Endothelial cell of umbilical vein (primary cell): ENCODE measurements around the gene FRK. TPM values are rescaled to one million over a fixed set of nuclear protein-coding genes. Genes with fewer than 3 reads are reported as not detected.

Experiments
- BruUV-seq: library from RNA; stranded (reverse); fragments of 400-500 nt; replicated peaks from 2 replicates; lab custom pipeline; 2021; lab: Mats Ljungman, UMichigan
- CTCF ChIA-PET: fragments of 300-600, 350-600 bp; sonication (Branson Sonifier 250); formaldehyde crosslinking; loops from one replicate; lab custom pipeline; 2021; ENCODE audit warnings: antibody characterized with exemption, inconsistent platforms; lab: Charles Lee
- POLR2A ChIA-PET: fragments of 300-600, 350-600 bp; sonication (Branson Sonifier 250); formaldehyde crosslinking; loops from one replicate; lab custom pipeline; 2021; ENCODE audit warnings: antibody characterized with exemption, inconsistent platforms; lab: Charles Lee
- DNase-seq: peaks from one replicate; pipeline ENCODE4 v3.0.0-alpha.2; 2011; ENCODE audit warnings: low read depth, low spot score
- FAIRE-seq: peaks from 2 replicates; lab custom pipeline; 2011; peaks lifted over from hg19 to GRCh38; lab: Jason Lieb, UNC
- H2AFZ ChIP-seq: 2 replicates; pipeline ENCODE4 v1.6.0; 2012; ENCODE audit warnings: low read depth, low read length, control low read depth, inconsistent platforms
- H3K27ac ChIP-seq: 2 replicates; pipeline ENCODE4 v1.5.1; 2011; ENCODE audit warnings: low read depth, mild to moderate bottlenecking, control low read depth, low read length, moderate library complexity; ENCODE audit not compliant: insufficient read depth
- H3K27me3 ChIP-seq, 2 experiments: 2 replicates each; pipeline versions ENCODE4 v1.6.0 to v1.6.1; 2011; ENCODE audit warnings: low read length in 2 of 2, mixed read lengths in 1 of 2; ENCODE audit not compliant: control insufficient read depth in 2 of 2, insufficient read depth in 2 of 2
- H3K36me3 ChIP-seq, 2 experiments: 2 replicates in 1 of 2; 3 replicates in 1 of 2; pipeline ENCODE4 v1.5.1; 2011; ENCODE audit warnings: low read length in 2 of 2, mild to moderate bottlenecking in 1 of 2, moderate library complexity in 1 of 2; ENCODE audit not compliant: control insufficient read depth in 2 of 2, insufficient read depth in 2 of 2; ENCODE audit errors: extremely low read depth in 1 of 2
- H3K4me1 ChIP-seq: 3 replicates; pipeline ENCODE4 v1.5.1; 2011; ENCODE audit warnings: mild to moderate bottlenecking, low read length; ENCODE audit not compliant: control insufficient read depth, insufficient read depth; ENCODE audit errors: extremely low read depth
- H3K4me2 ChIP-seq: 2 replicates; pipeline ENCODE4 v1.6.1; 2011; ENCODE audit warnings: low read length, control low read depth, mixed read lengths; ENCODE audit not compliant: insufficient read depth
- H3K4me3 ChIP-seq, 3 experiments: fragments of 200-600 bp in 1 of 3; sonication (generic), shearing (Covaris generic) in 1 of 3; replicated peaks in 1 of 3; 2 replicates each; pipeline ENCODE4 v1.5.1; 2011 to 2016; ENCODE audit warnings: control low read depth in 3 of 3, low read length in 3 of 3, mild to moderate bottlenecking in 2 of 3, inconsistent platforms in 1 of 3, low read depth in 1 of 3, moderate library complexity in 1 of 3; ENCODE audit not compliant: insufficient read depth in 1 of 3
- H3K79me2 ChIP-seq: 2 replicates; pipeline ENCODE4 v1.6.0; 2012; ENCODE audit warnings: low read length, inconsistent platforms; ENCODE audit not compliant: control insufficient read depth, insufficient read depth
- H3K9ac ChIP-seq: replicated peaks from 2 replicates; pipeline ENCODE3; 2011; ENCODE audit warnings: low read length, control low read depth; ENCODE audit not compliant: insufficient read depth; ENCODE audit errors: extremely low read depth
- H3K9me1 ChIP-seq: replicated peaks from 3 replicates; pipeline ENCODE4 v1.6.0; 2011; ENCODE audit warnings: mild to moderate bottlenecking, low read length; ENCODE audit not compliant: control insufficient read depth, insufficient read depth; ENCODE audit errors: extremely low read depth
- H3K9me3 ChIP-seq: replicated peaks from 2 replicates; pipeline ENCODE4 v1.5.1; 2012; ENCODE audit warnings: low read length, inconsistent platforms; ENCODE audit not compliant: control insufficient read depth, insufficient read depth
- H4K20me1 ChIP-seq: replicated peaks from 2 replicates; pipeline ENCODE3; 2011; ENCODE audit warnings: mild to moderate bottlenecking, low read length; ENCODE audit not compliant: control insufficient read depth, insufficient read depth; ENCODE audit errors: extremely low read depth
- CTCF ChIP-seq, 2 donors: IDR thresholded peaks; 1 replicate in 1 of 2; 2 replicates in 1 of 2; pipeline ENCODE4 v1.5.1; 2011; ENCODE audit warnings: low read length in 2 of 2, mild to moderate bottlenecking in 2 of 2, moderate library complexity in 2 of 2, control low read depth in 1 of 2, inconsistent platforms in 1 of 2, low read depth in 1 of 2; ENCODE audit not compliant: insufficient read depth in 1 of 2; ENCODE audit errors: extremely low read depth in 1 of 2
- EZH2 ChIP-seq: IDR thresholded peaks from 2 replicates; pipeline ENCODE4 v1.6.1; 2012; ENCODE audit warnings: borderline replicate concordance, low read depth, mild to moderate bottlenecking, moderate library complexity, low read length, inconsistent platforms; ENCODE audit not compliant: severe bottlenecking
- FOS ChIP-seq: IDR thresholded peaks from 2 replicates; pipeline ENCODE4 v1.6.1; 2011; ENCODE audit warnings: mild to moderate bottlenecking, low read length, moderate library complexity, borderline replicate concordance; ENCODE audit not compliant: insufficient read depth
- GATA2 ChIP-seq: IDR thresholded peaks from 2 replicates; pipeline ENCODE4 v1.7.0; 2011; ENCODE audit warnings: low read depth, mild to moderate bottlenecking, moderate library complexity, mixed read lengths, low read length; ENCODE audit not compliant: insufficient read length, insufficient read depth
- MAX ChIP-seq: IDR thresholded peaks from 2 replicates; pipeline ENCODE4 v1.6.1; 2011; ENCODE audit not compliant: insufficient read depth, insufficient read length
- MYC ChIP-seq: IDR thresholded peaks from one replicate; pipeline ENCODE4 v1.6.1; 2011; ENCODE audit warnings: mild to moderate bottlenecking, low read depth, low read length
- POLR2A ChIP-seq: IDR thresholded peaks from 2 replicates; pipeline ENCODE4 v1.6.1; 2012; ENCODE audit warnings: low read depth, mild to moderate bottlenecking, control low read depth, low read length
- POLR2AphosphoS5 ChIP-seq: IDR thresholded peaks from 2 replicates; pipeline ENCODE4 v1.6.1; 2012; ENCODE audit warnings: low read depth, mild to moderate bottlenecking, control low read depth, low read length, moderate library complexity; ENCODE audit not compliant: insufficient read depth
- dilution Hi-C: fragments of 300-500 bp; cut with MboI; formaldehyde crosslinking; loops from one replicate; pipeline ENCODE4 v1.15.0; 2019; ENCODE audit warnings: low sequenced_read_pairs; ENCODE audit not compliant: extremely low pct_ligation_motif_present
- intact Hi-C: fragments of 100-400 bp; cut with micrococcal nuclease; formaldehyde crosslinking; loops from one replicate; pipeline ENCODE4 v1.10.0; 2022
- polyA plus RNA-seq, 4 experiments: library from polyadenylated mRNA; depleted of rRNA in 3 of 4; stranded (reverse) in 3 of 4; unstranded in 1 of 4; fragments of >200 nt; gene quantifications; 2 replicates each; pipeline versions ENCODE4 v1.2.1 to v1.2.3, GENCODE V29; 2011 to 2012; ENCODE audit warnings: missing spikeins in 1 of 4
- total RNA-seq: library from RNA; stranded (reverse); gene quantifications from 2 replicates; pipeline ENCODE4 v1.2.3, GENCODE V29; 2021

Gene FRK
- total and polyA plus RNA-seq, 2 donors (not counting 3 experiments of a cell fraction or from before 2014, with no cell fraction given) = 0.01 TPM; not detected in 1

- Histone ChIP-seq H2AFZ (no peak overlapping the region), H3K27ac (no peak overlapping the region), H3K79me2 (no peaks in the 10 kb centered on the region), H3K27me3 (no peaks in the 10 kb centered on the region), H3K9ac (no peak overlapping the region), H4K20me1 (no peaks in the 10 kb centered on the region), H3K4me2 (no peak overlapping the region), H3K4me3 (no peak overlapping the region), H3K36me3 (no peaks in the 10 kb centered on the region), H3K4me1 (peaks cover 4% of the 10 kb centered on the region), H3K9me1 (no peaks in the 10 kb centered on the region), H3K9me3 (no peaks in the 10 kb centered on the region)
- ChIA-PET CTCF (interaction anchor here (1.1 kb wide), 1 partner anchor 81 kb away, joined by 3 read pairs; no protein-coding TSS in a partner anchor), POLR2A (no interaction called here)
- intact Hi-C loops (loop anchor here (10.0 kb wide), 1 partner anchor 169 kb away; no protein-coding TSS in a partner anchor), dilution Hi-C loops (no loop called here)
- DNase-seq (no peak), FAIRE-seq (no peak)
- TF ChIP-seq FOS (no peak), POLR2AphosphoS5 (no peak), CTCF (IDR thresholded peaks at IDR 0.05; ENCODE audit: extremely low read depth in 1 of 2, insufficient read depth in 1 of 2, low read depth in 1 of 2, low read length in 2 of 2) (no peak), GATA2 (no peak), MAX (no peak), POLR2A (no peak), MYC (no peak), EZH2 (no peak)
- no TSS peak for BruUV-seq
These were observed 45.1 kb downstream of the FRK start for GRCh38 chr6:116015561-116015960.
